Erythroblast (primary cell): Measurements from ENCODE around the gene CBFA2T2.

ENCODE experiments used
- GATA1 ChIP-seq: IDR thresholded peaks from 2 replicates; pipeline ENCODE4 v1.6.1; 2011; ENCODE audit warnings: low read depth, mild to moderate bottlenecking, control low read depth, low read length, moderate library complexity
- POLR2A ChIP-seq: IDR thresholded peaks from 2 replicates; pipeline ENCODE4 v1.6.1; 2011; ENCODE audit warnings: mild to moderate bottlenecking, low read length

DNA sequence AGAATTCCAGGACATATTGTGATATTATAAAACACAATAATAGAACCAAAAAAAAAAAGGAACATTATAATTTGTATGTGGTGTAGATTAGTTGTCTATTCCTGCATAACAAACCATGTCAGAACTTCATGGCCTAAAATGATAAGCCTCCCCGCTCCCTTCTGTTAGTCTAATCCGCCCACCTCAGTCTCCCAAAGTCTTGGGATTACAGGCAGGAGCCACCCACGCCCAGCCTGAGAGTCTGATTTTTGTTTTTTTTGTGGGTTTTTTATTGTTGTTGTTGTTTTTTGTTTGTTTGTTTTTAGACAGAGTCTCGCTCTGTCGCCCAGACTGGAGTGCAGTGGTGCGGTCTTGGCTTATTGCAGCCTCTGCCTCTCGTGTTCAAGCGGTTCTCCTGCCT, 111.1 kb downstream of the CBFA2T2 start:
- TF ChIP-seq POLR2A (no peak), GATA1 (no peak)
